ENCODE data around the gene FBLL1. TPM values are rescaled to one million over a fixed set of nuclear protein-coding genes. Genes with fewer than 3 reads are reported as not detected.
A peak's percentile ranks its signal among the peaks of the same experiment; 100 is the strongest.

FBLL1 gene
- total and polyA plus RNA-seq, 2 donors from 2014 or later, result 0.47 TPM; not detected in 1

GRCh38 chr5:168482361-168482760, 46.7 kb upstream of the FBLL1 start:
- no peak overlapping the region for H3K4me3 ChIP-seq (ENCODE audit: low read length in 3 of 3)
- H3K27me3 ChIP-seq (ENCODE audit: control insufficient read depth, insufficient read depth, low read length), result no peaks in the 10 kb centered on the region
- TF ChIP-seq CTCF (IDR thresholded peaks at IDR 0.05; ENCODE audit: borderline replicate concordance, extremely low read depth, insufficient read depth), result no peak
- H3K9me3 ChIP-seq (ENCODE audit: control insufficient read depth in 2 of 3, insufficient read depth in 1 of 3, low read length in 3 of 3), result no peaks in the 10 kb centered on the region
- intact Hi-C loops (cut with DNase I), result no loop called here
- no peaks in the 10 kb centered on the region for H3K36me3 ChIP-seq (ENCODE audit: control insufficient read depth in 2 of 3, insufficient read depth in 3 of 3, low read length in 3 of 3)
- FAIRE-seq (no peak), DNase-seq (no peak)
- no peak overlapping the region for H3K9ac ChIP-seq (ENCODE audit: low read length in 3 of 3)
- H3K4me1 ChIP-seq (ENCODE audit: control insufficient read depth in 2 of 3, insufficient read depth in 2 of 3, low read depth in 1 of 3, low read length in 3 of 3), result peaks cover 0 to 2% (median 2%) of the 10 kb centered on the region in 3 donors
- H3K27ac ChIP-seq (ENCODE audit: low read depth in 2 of 2, low read length in 2 of 2), result no peak overlapping the region

GRCh38 chr5:168486136-168486879, 42.8 kb upstream of the FBLL1 start, which contains the start of gene RARS1:
Gene RARS1, plus strand, starts transcription at chr5:168486471. Its CDS starts 28 bp downstream, at chr5:168486499.
- Histone ChIP-seq H3K27me3 (ENCODE audit: control insufficient read depth, insufficient read depth, low read length) (no peaks in the 10 kb centered on the region), H3K4me1 (ENCODE audit: control insufficient read depth in 2 of 3, insufficient read depth in 2 of 3, low read depth in 1 of 3, low read length in 3 of 3) (peaks cover 0 to 7% (median 2%) of the 10 kb centered on the region in 3 donors), H3K4me3 (ENCODE audit: low read length in 3 of 3) (peak within 1 kb of the TSS; percentile 94 to 99 (median 96)), H3K36me3 (ENCODE audit: control insufficient read depth in 2 of 3, insufficient read depth in 3 of 3, low read length in 3 of 3) (peaks cover 3 to 9% (median 7%) of the 10 kb centered on the region in 3 donors), H3K9me3 (ENCODE audit: control insufficient read depth in 2 of 3, insufficient read depth in 1 of 3, low read length in 3 of 3) (no peaks in the 10 kb centered on the region), H3K27ac (ENCODE audit: low read depth in 2 of 2, low read length in 2 of 2) (peak within 1 kb of the TSS; percentile 46 to 62), H3K9ac (ENCODE audit: low read length in 3 of 3) (peak within 1 kb of the TSS; percentile 82 to 96 (median 88))
- peak; percentile 95 to 97 (median 96) for DNase-seq
- peak; percentile 96 for TF ChIP-seq CTCF (IDR thresholded peaks at IDR 0.05; ENCODE audit: borderline replicate concordance, extremely low read depth, insufficient read depth)
- FAIRE-seq, result peak; percentile 3
- intact Hi-C loops (cut with DNase I), result no loop called here

- Histone ChIP-seq H3K4me1 (ENCODE audit: control insufficient read depth in 2 of 3, insufficient read depth in 2 of 3, low read depth in 1 of 3, low read length in 3 of 3) (peaks cover 0 to 7% (median 2%) of the 10 kb centered on the region in 3 donors), H3K9ac (ENCODE audit: low read length in 3 of 3) (no peak overlapping the region), H3K9me3 (ENCODE audit: control insufficient read depth in 2 of 3, insufficient read depth in 1 of 3, low read length in 3 of 3) (no peaks in the 10 kb centered on the region), H3K4me3 (ENCODE audit: low read length in 3 of 3) (no peak overlapping the region), H3K36me3 (ENCODE audit: control insufficient read depth in 2 of 3, insufficient read depth in 3 of 3, low read length in 3 of 3) (peaks cover 9 to 33% (median 14%) of the 10 kb centered on the region in 3 donors), H3K27me3 (ENCODE audit: control insufficient read depth, insufficient read depth, low read length) (no peaks in the 10 kb centered on the region), H3K27ac (ENCODE audit: low read depth in 2 of 2, low read length in 2 of 2) (no peak overlapping the region)
- intact Hi-C loops (cut with DNase I), result no loop called here
- FAIRE-seq (no peak), DNase-seq (no peak)
- TF ChIP-seq CTCF (IDR thresholded peaks at IDR 0.05; ENCODE audit: borderline replicate concordance, extremely low read depth, insufficient read depth), result no peak
Observed at GRCh38 chr5:168489059-168489458, 40.0 kb upstream of the FBLL1 start.

All from kidney (tissue), 14 donors.